HG03342 (cell line): ENCODE data around the gene TTLL12.

ENCODE experiments used
- ATAC-seq: cut with Tn5 transposase; IDR thresholded peaks from one replicate; pipeline ENCODE4 v1.9.1; 2021; ENCODE audit warnings: mild to moderate bottlenecking, moderate library complexity; ENCODE audit not compliant: unreplicated experiment

The TTLL12 gene

DNA sequence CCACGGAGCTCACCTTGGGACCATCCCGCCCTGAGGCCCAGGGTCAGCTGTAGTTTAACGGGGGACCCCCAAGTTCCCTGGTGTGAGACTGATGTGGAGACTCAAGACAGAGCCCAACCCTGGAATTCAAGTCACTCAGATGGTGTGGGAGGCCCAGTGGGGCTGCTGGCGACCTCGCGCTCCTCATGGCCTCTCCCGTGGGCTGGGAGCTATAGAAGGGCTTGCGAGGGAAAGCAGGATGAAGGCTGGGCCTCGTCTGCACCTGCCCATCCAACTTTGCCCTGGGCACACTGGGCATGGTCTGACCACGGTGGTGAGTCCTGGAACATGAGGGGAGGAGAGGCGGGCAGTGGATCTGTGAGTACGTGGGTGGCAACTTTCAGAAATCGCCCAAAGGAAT, 13.6 kb upstream of the TTLL12 start:
- no peak for ATAC-seq

DNA sequence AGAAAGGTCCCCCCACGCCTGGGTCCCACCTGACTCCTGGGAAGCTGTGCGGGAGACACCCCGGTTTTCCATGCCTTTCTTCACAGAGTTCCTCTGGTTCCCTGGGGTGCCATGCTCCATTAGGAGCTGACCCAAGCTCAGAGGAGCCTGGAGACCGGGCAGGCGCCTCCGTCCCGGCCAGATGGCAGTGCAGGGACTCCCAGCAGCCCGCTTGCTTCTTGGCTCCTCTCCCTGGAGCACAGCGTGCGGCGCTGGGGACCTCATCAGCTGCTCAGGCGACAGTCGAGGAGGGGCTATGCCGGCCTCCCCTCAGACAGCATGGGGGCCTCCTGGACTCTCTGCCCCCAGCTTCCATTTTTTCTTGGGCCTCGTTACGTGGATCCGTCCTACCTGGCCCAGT, 13.1 kb upstream of the TTLL12 start:
- no peak for ATAC-seq

DNA sequence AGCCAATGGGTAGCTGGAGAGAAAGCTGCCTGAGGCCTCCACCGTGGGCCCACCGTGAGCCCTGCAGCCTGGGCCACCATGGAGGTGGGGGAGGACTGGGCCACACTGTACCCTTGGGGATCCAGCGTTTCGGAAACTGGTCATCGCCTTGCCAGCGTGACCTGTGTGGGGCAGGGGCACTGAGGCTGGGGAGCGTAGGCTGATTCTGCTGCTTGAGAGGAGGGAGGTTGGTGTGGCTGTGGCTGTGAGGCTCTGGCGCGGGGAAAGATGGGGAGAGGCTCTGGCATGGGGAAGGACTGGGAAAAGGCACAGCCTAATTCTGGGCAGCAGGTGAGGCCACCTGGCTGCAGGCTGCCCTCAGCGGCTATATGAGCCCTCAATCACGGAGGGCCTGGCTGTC, 12.6 kb upstream of the TTLL12 start:
- ATAC-seq = no peak

DNA sequence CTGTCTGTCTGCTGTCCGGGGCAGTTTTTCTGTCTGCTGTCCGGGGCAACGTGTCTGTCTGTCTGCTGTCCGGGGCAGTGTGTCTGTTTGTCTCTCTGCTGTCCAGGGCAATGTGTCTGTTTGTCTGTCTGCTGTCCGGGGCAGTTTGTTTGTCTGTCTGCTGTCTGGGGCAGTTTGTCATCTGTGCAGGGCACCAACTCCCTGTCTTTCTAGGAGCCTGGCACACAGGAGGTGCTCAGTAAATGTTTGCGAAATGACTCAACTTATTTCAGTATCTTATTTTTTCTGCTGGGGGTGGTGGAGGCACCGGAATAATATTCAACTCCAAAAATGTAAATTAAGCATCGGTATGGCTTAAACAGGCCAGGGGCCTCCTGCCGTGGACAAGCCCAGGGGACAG, 12.0 kb upstream of the TTLL12 start:
- no peak for ATAC-seq

DNA sequence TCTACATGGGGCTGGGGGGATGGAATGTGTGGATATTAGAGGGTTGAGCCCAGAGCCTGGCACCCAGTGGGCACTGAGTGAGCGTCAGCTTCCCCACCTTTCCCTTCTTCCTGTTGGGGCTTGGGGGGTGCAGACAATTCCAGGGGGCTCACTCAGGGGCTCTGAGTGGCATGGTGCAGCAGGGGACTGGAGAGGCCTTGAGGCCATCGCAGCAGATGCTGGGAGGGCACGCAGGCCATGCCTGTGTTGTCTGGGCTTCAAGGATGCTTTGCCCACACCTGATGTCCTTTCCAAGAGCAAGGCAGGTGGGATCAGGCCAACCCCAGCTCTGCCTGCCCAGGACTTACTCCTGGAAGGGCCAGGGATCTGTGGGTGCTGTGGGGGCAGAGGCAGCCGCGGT, 11.2 kb upstream of the TTLL12 start:
- no peak for ATAC-seq

DNA sequence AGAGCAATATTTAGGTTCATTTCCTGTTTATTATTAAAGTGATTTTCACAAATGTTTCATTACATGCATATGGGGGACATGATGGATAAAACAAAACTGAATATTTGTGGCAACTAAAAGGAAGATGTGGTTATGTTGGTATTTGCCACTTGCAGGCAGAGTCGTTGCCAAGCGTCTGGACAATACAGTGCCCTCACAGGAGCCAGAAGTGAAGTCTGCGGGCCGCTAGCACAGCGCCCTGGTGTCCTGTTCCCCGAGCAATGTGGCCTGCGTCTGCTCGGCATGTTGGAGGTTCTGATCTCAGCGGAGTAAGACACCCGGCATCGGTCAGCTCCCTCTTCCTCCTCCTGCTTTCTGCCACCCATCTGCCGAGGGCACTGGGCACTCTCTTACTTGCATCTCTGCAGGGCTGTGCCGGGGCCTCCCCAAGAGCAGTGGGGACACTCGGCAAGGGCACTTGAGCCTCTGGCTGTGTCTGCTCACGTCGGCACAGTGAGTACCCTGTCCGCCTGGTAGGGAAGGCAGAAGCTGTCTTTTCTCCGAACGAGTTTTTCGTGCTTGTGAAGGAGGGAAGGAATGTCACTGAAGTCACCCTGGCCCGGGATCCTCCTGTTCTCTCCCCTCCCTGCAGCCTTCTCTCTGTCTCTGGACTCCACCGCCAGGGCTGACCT, 10.5 kb upstream of the TTLL12 start:
- no peak for ATAC-seq

DNA sequence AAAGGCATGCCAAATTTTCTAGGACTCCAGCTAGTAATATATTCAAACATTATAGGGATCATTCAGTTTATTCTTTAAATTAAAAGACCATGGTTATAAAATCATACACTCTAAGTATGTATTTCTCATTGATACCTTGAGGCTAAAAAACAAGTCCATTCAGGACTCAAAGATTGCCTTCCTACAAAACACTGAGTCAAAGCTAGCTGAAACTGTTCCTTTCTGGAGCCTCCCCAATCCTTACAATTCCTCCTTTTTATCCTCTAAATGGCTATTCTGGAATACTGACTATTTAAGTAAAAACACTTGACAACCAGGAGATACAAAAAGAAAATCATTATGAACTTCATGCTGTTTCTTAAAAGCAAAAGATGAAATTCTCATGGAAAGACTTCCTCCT, 4.9 kb upstream of the TTLL12 start:
- no peak for ATAC-seq

DNA sequence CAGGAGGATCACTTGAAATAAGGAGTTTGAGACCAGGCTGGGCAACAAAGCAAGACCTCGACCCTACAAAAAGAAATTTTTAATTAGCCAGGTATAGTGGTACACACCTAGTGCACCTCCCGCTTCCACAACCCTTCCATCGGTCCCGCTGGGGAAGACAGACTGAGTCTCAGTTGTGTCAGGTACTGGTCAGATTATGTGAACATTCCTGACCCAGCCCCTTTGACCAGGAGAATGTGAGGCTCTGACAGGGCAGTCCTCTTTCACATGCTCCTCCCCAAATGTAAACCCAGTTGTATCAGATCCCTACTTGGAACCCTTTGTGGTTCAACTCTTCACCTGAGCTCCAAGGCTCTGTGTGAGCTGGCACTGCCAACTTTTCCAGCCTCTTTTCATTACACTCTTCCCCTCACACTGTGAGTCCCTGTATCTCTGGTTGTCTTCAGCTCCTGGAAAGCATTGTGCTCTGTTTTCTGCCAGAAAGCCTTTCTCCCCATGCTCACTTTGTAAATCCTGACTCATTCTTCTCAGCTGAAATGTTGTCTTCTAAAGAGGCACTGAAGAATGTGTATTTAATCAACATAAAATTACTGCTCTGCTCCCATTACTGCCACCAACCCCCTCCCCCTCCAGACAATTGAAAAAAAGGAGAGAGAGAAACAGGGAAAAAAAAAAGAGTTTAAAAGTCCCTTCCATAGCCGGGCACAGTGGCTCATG, 2.1 kb upstream of the TTLL12 start:
- ATAC-seq = no peak

DNA sequence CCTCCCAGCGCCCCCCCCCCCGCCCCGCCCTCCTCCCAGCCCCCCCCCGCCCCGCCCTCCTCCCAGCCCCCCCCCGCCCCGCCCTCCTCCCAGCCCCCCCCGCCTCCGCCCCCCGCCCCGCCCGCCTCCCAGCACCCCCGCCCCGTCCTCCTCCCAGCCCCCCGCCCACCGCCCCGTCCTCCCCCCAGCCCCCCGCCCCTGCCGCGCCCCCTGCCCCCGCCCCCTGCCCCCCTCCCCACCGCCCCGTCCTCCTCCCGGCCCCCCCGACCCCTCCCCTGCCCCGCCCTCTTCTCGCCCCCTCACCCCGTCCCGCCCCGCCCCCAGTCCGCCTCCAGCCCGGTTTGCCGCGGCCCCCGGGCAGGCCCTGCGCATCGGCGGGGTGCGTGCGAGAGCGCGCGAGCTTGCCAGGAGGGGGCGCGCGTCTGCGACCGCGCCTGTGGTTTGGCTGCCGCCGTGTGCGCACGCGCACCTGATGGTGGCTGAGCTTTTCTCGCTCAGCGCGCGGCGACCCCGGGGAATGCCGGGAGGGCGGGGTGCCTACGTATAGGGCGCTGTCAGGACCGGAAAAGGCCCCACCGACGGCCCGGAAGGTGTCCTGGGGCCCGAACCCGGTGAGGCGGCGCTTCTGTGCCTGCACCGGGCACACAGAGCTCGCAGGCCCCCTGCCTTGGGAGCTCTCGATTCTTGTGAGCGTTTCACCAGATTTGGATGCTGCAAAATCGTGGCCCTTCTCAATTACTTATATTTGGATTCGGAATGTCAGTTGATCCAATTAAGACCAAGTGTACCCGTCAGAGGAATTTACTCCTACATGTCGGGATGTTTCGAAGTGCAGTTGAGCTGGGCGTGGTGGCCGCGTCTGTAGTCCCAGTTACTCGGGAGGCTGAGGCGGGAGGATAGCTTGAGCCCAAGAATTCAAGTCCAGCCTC, 501 bp upstream of the TTLL12 start:
- peak; percentile 77 for ATAC-seq

DNA sequence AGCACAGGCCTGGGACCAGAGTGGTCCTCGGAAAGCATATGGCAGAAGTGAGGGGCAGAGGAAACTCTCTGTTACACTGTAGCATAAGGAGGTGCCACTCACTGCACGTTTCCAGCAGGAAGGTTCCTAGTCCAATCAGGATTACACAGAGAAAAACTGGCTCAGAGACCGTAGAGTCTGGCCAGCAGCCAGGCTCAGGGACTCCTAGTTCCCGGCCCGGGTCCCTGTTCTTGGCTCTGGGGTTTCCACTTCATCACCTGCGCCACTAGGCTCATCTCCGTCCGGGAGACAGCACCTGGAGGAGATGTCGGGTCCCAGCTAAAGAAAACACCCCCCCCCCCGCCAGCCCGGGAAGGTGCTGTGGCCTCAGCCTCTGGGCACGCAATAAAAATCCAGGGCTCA, 1.1 kb downstream of the TTLL12 start:
- no peak for ATAC-seq

DNA sequence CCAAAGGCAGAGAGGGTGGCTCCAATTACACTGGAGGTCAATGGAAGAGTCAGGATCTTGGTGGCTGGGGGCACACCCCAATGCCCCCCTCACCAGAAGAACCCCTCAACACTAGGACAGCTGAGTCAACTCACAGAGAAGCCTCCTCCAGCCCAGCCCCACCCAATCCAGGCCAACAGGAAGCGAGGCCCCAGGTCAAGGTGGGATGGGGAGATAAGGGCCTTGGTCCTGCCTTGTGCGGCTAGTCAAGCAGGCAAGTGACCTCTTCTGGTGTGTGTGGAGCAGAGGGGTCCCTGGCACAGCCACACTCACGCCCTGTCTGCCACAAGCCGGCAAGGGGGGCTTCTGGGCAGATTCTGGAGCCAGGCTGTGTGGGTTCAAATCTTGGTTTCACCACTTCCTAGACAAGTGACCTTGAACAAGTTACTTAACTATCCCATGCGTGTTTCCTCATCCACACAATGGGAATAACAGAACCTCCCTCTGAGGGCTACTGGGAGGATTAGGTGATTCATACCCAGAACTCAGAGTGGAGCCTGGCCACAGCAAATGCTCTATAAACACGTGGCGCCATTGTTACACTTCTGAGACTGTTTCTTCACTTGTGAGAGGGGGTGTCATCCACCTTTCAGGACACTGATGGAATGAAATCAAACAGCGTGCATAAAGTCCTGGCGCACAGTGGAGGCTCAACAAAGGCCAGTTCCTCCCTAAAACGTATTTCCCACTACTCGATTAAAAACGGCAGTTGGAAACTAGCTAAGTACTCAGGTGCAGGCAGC, 3.2 kb downstream of the TTLL12 start:
- no peak for ATAC-seq

DNA sequence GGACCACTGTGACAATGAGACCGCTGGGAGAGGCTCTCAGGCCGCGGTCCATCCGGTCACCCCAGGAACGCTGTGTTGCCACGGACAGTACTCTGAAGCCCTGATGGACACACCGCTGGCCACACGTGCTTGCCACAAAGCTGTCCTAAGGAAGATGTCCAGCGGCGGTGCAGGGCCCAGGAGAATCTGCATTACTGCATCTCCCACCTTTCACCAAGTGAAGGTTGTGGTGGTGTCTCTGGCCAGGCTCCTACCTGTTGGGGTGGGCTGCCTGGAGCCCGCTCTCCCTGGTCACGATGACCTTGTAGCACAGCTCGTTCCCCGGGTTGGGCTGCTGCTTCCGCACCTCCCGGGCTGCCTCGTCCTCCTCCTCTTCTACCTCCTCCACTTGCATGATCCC, 4.2 kb downstream of the TTLL12 start:
- no peak for ATAC-seq

DNA sequence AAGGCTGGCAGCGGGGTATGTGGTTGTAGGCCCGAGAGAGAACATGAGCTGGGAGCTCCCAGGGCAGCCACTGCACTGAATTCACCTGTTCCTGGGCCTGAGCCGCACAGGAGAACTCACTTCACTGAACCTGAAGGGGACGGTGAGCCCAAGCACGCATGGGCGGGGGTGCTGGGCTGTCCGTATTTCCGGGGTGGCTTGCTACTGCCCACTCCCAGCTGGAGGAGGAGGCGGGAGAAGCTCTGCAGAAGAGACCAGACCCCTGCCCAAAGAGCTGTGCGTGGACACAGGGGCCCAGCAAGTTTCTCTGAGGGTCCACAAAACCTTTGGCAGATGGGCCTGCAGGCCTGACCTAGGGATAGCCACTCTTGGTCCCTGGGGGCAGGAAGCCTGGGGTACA, 4.8 kb downstream of the TTLL12 start:
- no peak for ATAC-seq

DNA sequence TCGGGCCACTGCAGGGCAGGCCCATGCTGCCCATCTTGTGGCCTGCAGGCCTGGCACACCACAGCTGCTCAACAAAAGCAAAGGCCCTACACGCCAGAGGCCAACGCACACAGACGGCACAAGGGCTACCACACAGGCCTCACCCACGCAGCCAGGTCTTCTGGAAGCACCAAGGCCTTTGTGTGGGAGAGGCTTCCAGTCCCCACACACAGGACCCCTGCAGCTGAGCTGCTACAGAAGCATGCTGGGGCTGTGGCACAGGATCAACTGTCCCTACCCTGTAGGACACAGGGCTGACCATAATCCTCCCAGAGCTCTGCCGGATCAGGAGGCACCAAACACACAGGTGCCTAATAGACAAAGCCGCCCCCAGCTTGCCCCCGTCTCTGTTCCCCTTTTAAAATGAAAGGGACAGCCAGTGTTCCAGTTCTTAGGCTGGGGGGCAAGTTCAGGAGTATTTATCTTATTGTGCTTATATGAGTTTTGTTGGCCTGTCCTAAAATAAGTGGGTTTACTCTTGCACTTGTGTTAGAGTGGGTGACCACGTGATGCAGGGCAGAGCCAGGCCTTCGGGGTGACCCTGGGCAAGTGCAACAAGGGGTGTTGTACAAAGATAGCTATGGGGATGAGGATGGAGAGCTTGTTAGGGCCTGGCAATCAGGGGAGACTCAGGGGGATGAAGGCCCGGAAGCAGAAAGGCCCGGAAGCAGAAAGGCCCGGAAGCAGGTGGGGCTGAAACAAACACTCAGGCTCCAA, 5.4 kb downstream of the TTLL12 start:
- no peak for ATAC-seq

DNA sequence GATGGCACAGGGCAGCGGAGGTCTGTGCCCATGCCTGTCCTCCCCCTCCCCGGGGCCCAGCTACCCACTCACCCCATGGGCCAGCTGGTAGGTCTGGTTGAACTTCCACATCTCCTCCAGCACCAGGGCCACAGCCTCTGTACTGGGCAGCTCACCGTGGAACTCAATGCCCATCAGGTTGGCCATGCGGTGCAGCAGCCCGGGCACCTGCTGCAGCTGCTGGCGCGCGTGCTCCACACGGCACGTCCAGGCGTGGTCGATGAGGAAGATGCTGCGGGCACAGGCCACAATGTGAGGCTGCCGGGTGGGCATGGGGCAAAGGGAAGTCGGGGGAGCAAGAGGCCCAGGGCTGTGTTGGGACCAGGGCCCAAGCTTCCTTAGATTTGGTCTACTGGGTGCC, 6.3 kb downstream of the TTLL12 start:
- ATAC-seq = no peak

DNA sequence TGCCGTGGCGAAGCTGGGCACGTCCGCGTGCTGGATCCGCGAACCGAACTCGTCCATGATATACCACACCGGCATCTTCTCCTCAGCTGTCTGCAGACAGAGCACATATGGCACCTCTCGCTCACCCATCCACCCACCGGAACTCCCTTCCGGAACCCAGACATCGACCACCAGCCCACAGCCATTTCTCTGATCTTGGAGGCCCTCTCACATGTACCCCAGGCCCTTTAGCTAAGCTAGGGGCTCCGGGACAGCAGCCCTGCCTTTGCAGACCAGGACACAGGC, 7.1 kb downstream of the TTLL12 start:
- ATAC-seq = no peak

DNA sequence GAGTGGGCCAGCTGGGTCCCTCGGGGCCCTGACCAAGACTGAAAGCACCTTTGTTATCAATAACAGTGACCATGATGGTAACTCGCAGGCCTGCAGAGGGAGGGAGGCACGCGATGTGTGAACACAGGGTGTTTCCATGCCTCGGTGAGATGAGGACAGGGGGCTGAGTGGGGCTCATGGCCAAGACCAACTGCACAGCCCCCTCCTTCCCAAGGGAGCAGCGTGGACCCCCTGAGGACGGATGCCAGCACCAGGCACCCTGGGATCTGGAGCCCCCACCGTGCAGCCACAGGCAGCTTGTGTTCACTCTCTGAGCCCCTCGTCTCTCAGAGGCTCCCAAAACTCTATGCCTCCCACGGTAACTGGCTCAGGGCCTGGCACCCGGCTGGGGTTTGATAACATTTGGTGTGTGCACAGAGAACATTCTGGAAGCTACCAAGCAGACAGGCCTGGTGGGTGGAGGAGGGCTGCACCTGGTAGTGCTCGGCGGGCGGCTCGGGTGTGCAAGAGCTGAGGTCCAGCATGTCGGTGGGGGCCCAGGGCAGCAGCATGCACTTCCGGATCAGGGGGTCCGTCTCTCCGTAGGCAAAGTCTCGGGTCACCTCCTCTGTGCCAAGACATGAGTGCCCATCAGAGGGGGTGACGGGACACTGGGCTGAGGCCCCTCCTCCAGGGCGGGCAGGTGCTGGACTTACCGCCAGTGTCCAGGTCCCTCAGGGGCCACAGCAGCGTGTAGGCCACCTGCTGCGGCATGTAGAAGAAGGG, 7.6 kb downstream of the TTLL12 start:
- ATAC-seq = no peak

DNA sequence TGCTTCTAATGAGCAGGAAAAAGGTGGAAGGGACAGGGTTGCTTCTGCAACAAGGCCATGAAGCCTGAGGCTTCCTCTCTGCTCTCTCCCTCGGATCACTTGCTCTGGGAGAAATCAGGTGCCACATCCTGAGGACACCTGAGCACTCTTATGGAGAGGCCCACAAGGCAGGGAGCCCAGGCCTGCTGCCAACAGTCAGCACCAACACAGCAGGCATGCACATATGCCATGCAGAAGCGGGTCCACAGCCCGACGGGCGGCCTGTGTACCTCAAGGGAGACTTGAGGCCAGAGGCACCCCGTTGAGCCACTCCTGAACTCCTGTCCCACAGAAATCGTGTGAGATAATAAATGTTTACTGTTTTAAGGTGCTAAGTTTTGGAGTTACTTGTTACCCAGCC, 9.5 kb downstream of the TTLL12 start:
- no peak for ATAC-seq

DNA sequence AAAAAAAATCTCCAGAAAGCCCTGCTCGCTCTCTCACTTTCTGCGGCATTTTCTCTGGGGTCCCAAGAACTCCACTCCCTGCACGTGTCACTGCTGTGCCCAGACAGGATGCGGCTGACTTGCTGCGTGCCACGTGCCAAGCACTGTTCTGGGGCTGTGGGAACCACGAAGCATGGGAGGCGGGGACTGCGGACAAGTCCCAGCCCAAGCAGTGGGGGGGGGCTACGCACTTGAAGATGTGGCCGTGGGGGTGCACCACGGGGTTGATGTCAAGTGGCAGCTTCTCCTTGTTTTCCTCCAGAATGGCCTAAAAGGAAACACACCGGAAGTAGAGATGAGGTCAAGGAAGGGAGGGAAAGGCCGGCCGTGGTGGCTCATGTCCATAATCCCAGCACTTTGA, 10.8 kb downstream of the TTLL12 start:
- no peak for ATAC-seq
